Measurements from ENCODE around the gene BLM.

GRCh38 chr15:90716317-90716975, 700 bp upstream of the BLM start:
- TF ChIP-seq, protein P1, sequence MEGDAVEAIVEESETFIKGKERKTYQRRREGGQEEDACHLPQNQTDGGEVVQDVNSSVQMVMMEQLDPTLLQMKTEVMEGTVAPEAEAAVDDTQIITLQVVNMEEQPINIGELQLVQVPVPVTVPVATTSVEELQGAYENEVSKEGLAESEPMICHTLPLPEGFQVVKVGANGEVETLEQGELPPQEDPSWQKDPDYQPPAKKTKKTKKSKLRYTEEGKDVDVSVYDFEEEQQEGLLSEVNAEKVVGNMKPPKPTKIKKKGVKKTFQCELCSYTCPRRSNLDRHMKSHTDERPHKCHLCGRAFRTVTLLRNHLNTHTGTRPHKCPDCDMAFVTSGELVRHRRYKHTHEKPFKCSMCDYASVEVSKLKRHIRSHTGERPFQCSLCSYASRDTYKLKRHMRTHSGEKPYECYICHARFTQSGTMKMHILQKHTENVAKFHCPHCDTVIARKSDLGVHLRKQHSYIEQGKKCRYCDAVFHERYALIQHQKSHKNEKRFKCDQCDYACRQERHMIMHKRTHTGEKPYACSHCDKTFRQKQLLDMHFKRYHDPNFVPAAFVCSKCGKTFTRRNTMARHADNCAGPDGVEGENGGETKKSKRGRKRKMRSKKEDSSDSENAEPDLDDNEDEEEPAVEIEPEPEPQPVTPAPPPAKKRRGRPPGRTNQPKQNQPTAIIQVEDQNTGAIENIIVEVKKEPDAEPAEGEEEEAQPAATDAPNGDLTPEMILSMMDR (IDR thresholded peaks at IDR 0.05; ENCODE audit: insufficient read depth, low read depth, low read length): no peak
- TF ChIP-seq EZH2 (IDR thresholded peaks at IDR 0.05; ENCODE audit: insufficient read depth, low read length): no peak

All from astrocyte (in vitro differentiated cells and primary cell).